IPS DF 6.9 (cell line): ENCODE results near the gene COX8C.
"Not testable (repeated sequence)": the region's sequence is repeated elsewhere in the genome, so short reads cannot be mapped to it uniquely, and the experiment has no call there.

Source experiments
- DNase-seq: peaks from one replicate; pipeline ENCODE4 v3.0.0-alpha.2; 2013; ENCODE audit warnings: low read depth, low spot score
- H3K27ac ChIP-seq: one replicate; pipeline ENCODE4 v1.5.1; 2013; ENCODE audit warnings: low read length, control low read depth
- H3K27me3 ChIP-seq: 2 replicates; pipeline ENCODE4 v1.6.1; 2013; ENCODE audit warnings: mild to moderate bottlenecking, low read length; ENCODE audit not compliant: control insufficient read depth, insufficient read depth
- H3K36me3 ChIP-seq: 2 replicates; pipeline ENCODE4 v1.6.1; 2013; ENCODE audit warnings: low read length; ENCODE audit not compliant: control insufficient read depth, insufficient read depth
- H3K4me1 ChIP-seq: 2 replicates; pipeline ENCODE4 v1.6.1; 2013; ENCODE audit warnings: low read length; ENCODE audit not compliant: control insufficient read depth, insufficient read depth
- H3K4me3 ChIP-seq: 2 replicates; pipeline ENCODE4 v1.5.1; 2013; ENCODE audit warnings: mild to moderate bottlenecking, low read length
- H3K9me3 ChIP-seq: 2 replicates; pipeline ENCODE4 v1.6.1; 2013; ENCODE audit warnings: low read length, inconsistent platforms; ENCODE audit not compliant: control insufficient read depth, insufficient read depth
- WGBS: extraction: QIAGEN DNeasy Blood & Tissue Kit; methylation state at CpG from one replicate; pipeline ENCODE4 v1.1.7; 2013; ENCODE audit warnings: mixed read lengths, missing lambda C conversion rate; ENCODE audit not compliant: insufficient read length, insufficient coverage; 5-methylcytosine and 5-hydroxymethylcytosine counted together

Gene COX8C

GRCh38 chr14:93332853-93333630, 13.9 kb upstream of the COX8C start, which contains the start of gene BTBD7:
Gene BTBD7 (minus strand): TSS chr14:93333036. CDS start chr14:93296051, 36,985 bp downstream.
- H3K4me3 ChIP-seq, result peak within 1 kb of the TSS; percentile 80
- H3K27me3 ChIP-seq, result no peaks in the 10 kb centered on the region
- whole genome bisulfite sequencing, result no CpG with 5 or more reads among the region's 74 CpGs
- no peaks in the 10 kb centered on the region; the same call in 1 of the 2 replicates for H3K9me3 ChIP-seq
- H3K4me1 ChIP-seq, result no peaks in the 10 kb centered on the region
- no peak within 1 kb of the TSS for H3K27ac ChIP-seq
- peak; percentile 80 for DNase-seq
- no peaks in the 10 kb centered on the region for H3K36me3 ChIP-seq

GRCh38 chr14:93333631-93334103, 13.3 kb upstream of the COX8C start:
- H3K27me3 ChIP-seq, result no peaks in the 10 kb centered on the region
- H3K27ac ChIP-seq, result no peak overlapping the region
- no peaks in the 10 kb centered on the region; the same call in 1 of the 2 replicates for H3K9me3 ChIP-seq
- no peaks in the 10 kb centered on the region for H3K4me1 ChIP-seq
- H3K36me3 ChIP-seq, result no peaks in the 10 kb centered on the region
- H3K4me3 ChIP-seq, result peak overlapping the region; percentile 80; the same call in 1 of the 2 replicates
- no peak for DNase-seq
- WGBS, result no CpG with 5 or more reads among the region's 7 CpGs

GRCh38 chr14:93337143-93337753, 9.7 kb upstream of the COX8C start:
- DNase-seq, result no peak
- no CpG with 5 or more reads among the region's 4 CpGs for WGBS
- Histone ChIP-seq H3K27ac (no peak overlapping the region), H3K4me3 (no peak overlapping the region), H3K4me1 (no peaks in the 10 kb centered on the region), H3K36me3 (no peaks in the 10 kb centered on the region), H3K9me3 (peaks cover 5% of the 10 kb centered on the region), H3K27me3 (no peaks in the 10 kb centered on the region)

GRCh38 chr14:93337884-93338283, 9.1 kb upstream of the COX8C start:
- H3K4me1 ChIP-seq, result no peaks in the 10 kb centered on the region
- no peaks in the 10 kb centered on the region for H3K36me3 ChIP-seq
- no CpG with 5 or more reads among the region's 7 CpGs for WGBS
- DNase-seq, result no peak
- H3K4me3 ChIP-seq, result no peak overlapping the region
- H3K9me3 ChIP-seq, result peaks cover 5% of the 10 kb centered on the region
- H3K27ac ChIP-seq, result no peak overlapping the region
- no peaks in the 10 kb centered on the region for H3K27me3 ChIP-seq

GRCh38 chr14:93343266-93343665, 3.7 kb upstream of the COX8C start:
- DNase-seq, result no peak
- no CpG with 5 or more reads among the region's 1 CpG for WGBS
- no peak overlapping the region for H3K4me3 ChIP-seq
- H3K36me3 ChIP-seq, result peaks cover 3% of the 10 kb centered on the region; the same call in 1 of the 2 replicates
- H3K27me3 ChIP-seq, result no peaks in the 10 kb centered on the region
- no peaks in the 10 kb centered on the region; the same call in 1 of the 2 replicates for H3K4me1 ChIP-seq
- peaks cover 5% of the 10 kb centered on the region for H3K9me3 ChIP-seq
- no peak overlapping the region for H3K27ac ChIP-seq

DNA sequence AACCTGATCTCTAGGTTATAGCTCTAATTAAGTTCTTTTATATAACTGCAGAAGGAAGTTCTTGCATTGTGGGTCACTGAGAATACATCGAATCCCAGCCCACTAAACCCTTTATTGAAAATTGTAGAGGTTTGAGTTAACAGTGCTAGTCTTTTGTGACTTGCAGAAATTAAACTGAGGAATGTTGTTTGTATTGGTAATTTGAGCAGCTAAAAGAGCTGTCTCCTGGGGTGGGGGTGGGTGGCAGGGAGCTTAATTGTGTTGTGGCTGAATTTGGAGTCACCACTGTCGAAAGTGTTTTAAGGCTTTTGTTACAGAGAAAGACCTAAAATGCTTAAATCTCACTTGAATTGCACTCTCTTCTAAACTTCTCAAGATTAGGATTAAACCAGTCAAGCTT, 3.2 kb upstream of the COX8C start:
- no peak overlapping the region for H3K4me3 ChIP-seq
- H3K27me3 ChIP-seq, result no peaks in the 10 kb centered on the region
- peaks cover 5% of the 10 kb centered on the region for H3K9me3 ChIP-seq
- no CpG with 5 or more reads among the region's 2 CpGs for WGBS
- no peak overlapping the region for H3K27ac ChIP-seq
- peaks cover 3% of the 10 kb centered on the region; the same call in 1 of the 2 replicates for H3K36me3 ChIP-seq
- DNase-seq, result no peak
- no peaks in the 10 kb centered on the region; the same call in 1 of the 2 replicates for H3K4me1 ChIP-seq

GRCh38 chr14:93347850-93348249, 868 bp downstream of the COX8C start:
- no peak overlapping the region for H3K4me3 ChIP-seq

GRCh38 chr14:93348292-93348691, 1.3 kb downstream of the COX8C start:
- DNase-seq, result no peak
- WGBS, result no CpG with 5 or more reads among the region's 5 CpGs
- Histone ChIP-seq H3K4me1 (no peaks in the 10 kb centered on the region; the same call in 1 of the 2 replicates), H3K27me3 (no peaks in the 10 kb centered on the region), H3K9me3 (no peaks in the 10 kb centered on the region), H3K36me3 (peaks cover 3% of the 10 kb centered on the region; the same call in 1 of the 2 replicates), H3K27ac (no peak overlapping the region), H3K4me3 (no peak overlapping the region)

More at GRCh38 chr14:93347850-93348249, 868 bp downstream of the COX8C start:
- H3K4me1 ChIP-seq, result no peaks in the 10 kb centered on the region; the same call in 1 of the 2 replicates
- no peak for DNase-seq
- no peak overlapping the region for H3K27ac ChIP-seq
- no peaks in the 10 kb centered on the region for H3K27me3 ChIP-seq
- peaks cover 3% of the 10 kb centered on the region; the same call in 1 of the 2 replicates for H3K36me3 ChIP-seq
- no peaks in the 10 kb centered on the region for H3K9me3 ChIP-seq
- WGBS, result no CpG with 5 or more reads among the region's 8 CpGs

- not testable (repeated sequence) for H3K4me1 ChIP-seq, H3K36me3 ChIP-seq, DNase-seq, H3K9me3 ChIP-seq, H3K4me3 ChIP-seq, H3K27me3 ChIP-seq, H3K27ac ChIP-seq
- no CpG with 5 or more reads among the region's 6 CpGs for WGBS
Observed at GRCh38 chr14:93354873-93355272, 7.9 kb downstream of the COX8C start.

- Histone ChIP-seq H3K9me3 (no peaks in the 10 kb centered on the region), H3K27me3 (no peaks in the 10 kb centered on the region), H3K27ac (no peak overlapping the region), H3K36me3 (no peaks in the 10 kb centered on the region), H3K4me3 (no peak overlapping the region), H3K4me1 (no peaks in the 10 kb centered on the region)
- no CpG with 5 or more reads among the region's 5 CpGs for WGBS
- DNase-seq, result no peak
Observed at GRCh38 chr14:93368996-93369712, 22.2 kb downstream of the COX8C start.
